ENCODE measurements around the gene RNF181. TPM values are rescaled to one million over a fixed set of nuclear protein-coding genes. Genes with fewer than 3 reads are reported as not detected.

RNF181 gene
- total and polyA plus RNA-seq, 2 of the 8 experiments (the other 6 are each of a cell fraction or from before 2014, with no cell fraction given): 97.2 to 514 TPM

- CTCF ChIA-PET (ENCODE audit: partially characterized antibody): interaction anchor here (0.9 to 1.9 kb wide), 4 partner anchors 11 to 52 kb away, joined by 4 to 6 read pairs (median 4); no protein-coding TSS in a partner anchor
- H4K5ac ChIP-seq (ENCODE audit: insufficient read length, low read depth, low read length): no peak overlapping the region
- H4K91ac ChIP-seq (replicated peaks; ENCODE audit: insufficient read length, low read length): no peak overlapping the region
- H3K27me3 ChIP-seq (replicated peaks in 1 of 4; ENCODE audit: control insufficient read depth in 3 of 4, extremely low read depth in 1 of 4, insufficient read depth in 3 of 4, low read length in 3 of 4): no peaks in the 10 kb centered on the region
- no peak for TF ChIP-seq SP2 (IDR thresholded peaks at IDR 0.05; ENCODE audit: low read length)
- TF ChIP-seq GTF2F1 (IDR thresholded peaks at IDR 0.05; ENCODE audit: borderline replicate concordance, low read depth, low read length): no peak
- no peak for TF ChIP-seq POLR2AphosphoS5 (IDR thresholded peaks at IDR 0.05; ENCODE audit: low read depth, low read length)
- no peak for TF ChIP-seq POLR2A (IDR thresholded peaks at IDR 0.05; ENCODE audit: control extremely low read depth in 1 of 2, low read depth in 2 of 2, low read length in 2 of 2)
- no peak for TF ChIP-seq ZNF274 (IDR thresholded peaks at IDR 0.05; ENCODE audit: borderline replicate concordance, extremely low read depth, low read length)
- no peak for TF ChIP-seq TCF12 (IDR thresholded peaks at IDR 0.05; ENCODE audit: low read depth, low read length)
- no peak for TF ChIP-seq CTCF (IDR thresholded peaks at IDR 0.05; ENCODE audit: control extremely low read depth in 1 of 3, insufficient read depth in 1 of 3, low read depth in 1 of 3, low read length in 3 of 3)
- H2BK12ac ChIP-seq (ENCODE audit: low read depth, low read length): no peak overlapping the region
- H3K4ac ChIP-seq (replicated peaks; ENCODE audit: insufficient read length, low read depth, low read length): no peak overlapping the region
- H3K56ac ChIP-seq (replicated peaks; ENCODE audit: insufficient read length, low read depth, low read length): no peak overlapping the region
- DNase-seq (ENCODE audit: low read depth in 1 of 2, low spot score in 2 of 2) (no peak), FAIRE-seq (no peak)
- H3K4me3 ChIP-seq (ENCODE audit: extremely low read depth in 1 of 4, insufficient read depth in 2 of 4, low read depth in 3 of 4, low read length in 4 of 4): no peak overlapping the region
- no peak overlapping the region for H3K14ac ChIP-seq (ENCODE audit: insufficient read length)
- no peak overlapping the region for H2BK20ac ChIP-seq (ENCODE audit: low read length)
- H3K79me2 ChIP-seq (ENCODE audit: control insufficient read depth in 1 of 2, insufficient read depth in 2 of 2, low read length in 2 of 2): peaks cover 0 to 12% of the 10 kb centered on the region in 2 experiments; a peak in 2 of 4 replicates
- POLR2A ChIA-PET (ENCODE audit: partially characterized antibody): interaction anchor here (0.6 to 7.9 kb wide), 13 partner anchors 9 to 527 kb away, joined by 3 to 95 read pairs (median 4); partner anchors contain the start of genes C2orf68, MAT2A, RNF181 and USP39
- no peak overlapping the region for H2AFZ ChIP-seq (ENCODE audit: low read length)
- peaks cover 0 to 16% of the 10 kb centered on the region in 2 experiments for H4K20me1 ChIP-seq (replicated peaks in 1 of 2; ENCODE audit: control insufficient read depth in 1 of 2, insufficient read depth in 2 of 2, low read length in 2 of 2)
- peaks cover 0 to 5% (median 2%) of the 10 kb centered on the region in 4 experiments; a peak in 6 of 7 replicates for H3K4me1 ChIP-seq (replicated peaks in 1 of 4; ENCODE audit: control insufficient read depth in 3 of 4, insufficient read depth in 4 of 4, low read length in 3 of 4)
- H2BK15ac ChIP-seq (ENCODE audit: low read length): no peak overlapping the region
- peaks cover 6 to 19% (median 14%) of the 10 kb centered on the region in 4 experiments; a peak in 6 of 8 replicates for H3K36me3 ChIP-seq (ENCODE audit: control insufficient read depth in 2 of 4, insufficient read depth in 4 of 4, low read length in 3 of 4)
- no peak overlapping the region for H3K18ac ChIP-seq (ENCODE audit: extremely low read depth, low read length)
- no peak overlapping the region for H2BK5ac ChIP-seq (ENCODE audit: low read depth, low read length)
- no peaks in the 10 kb centered on the region for H3K9me3 ChIP-seq (ENCODE audit: insufficient read depth in 2 of 2, low read depth in 1 of 2, low read length in 1 of 2)
- H3K23ac ChIP-seq (ENCODE audit: insufficient read length): no peak overlapping the region
- no peak overlapping the region for H4K8ac ChIP-seq (ENCODE audit: extremely low read depth, insufficient read depth, low read length)
- no peak overlapping the region for H3K4me2 ChIP-seq (ENCODE audit: insufficient read depth in 1 of 2, low read depth in 2 of 2, low read length in 2 of 2)
- H3K27ac ChIP-seq (ENCODE audit: low read depth, low read length): no peak overlapping the region
- peaks cover 7% of the 10 kb centered on the region for H3K79me1 ChIP-seq (ENCODE audit: low read depth, low read length)
- no peak overlapping the region for H2BK120ac ChIP-seq (replicated peaks; ENCODE audit: low read depth, low read length)
- H3K9ac ChIP-seq (replicated peaks in 1 of 4; ENCODE audit: extremely low read depth in 1 of 4, low read depth in 3 of 4, low read length in 3 of 4): peak overlapping the region in 1 of 4 experiments; percentile 18; a peak in 1 of 7 replicates
- H3K23me2 ChIP-seq (ENCODE audit: low read depth, low read length): peaks cover 12% of the 10 kb centered on the region
- no peak overlapping the region for H2AK5ac ChIP-seq (ENCODE audit: low read depth, low read length)
- 88% methylated on average over 4 of the region's 4 CpGs; no CpG with 5 or more reads in 1 of the 2 experiments for WGBS, 2 experiments (ENCODE audit: extremely low coverage in 1 of 2, insufficient coverage in 1 of 2, insufficient read length in 1 of 2, insufficient replicate concordance in 2 of 2, low coverage in 1 of 2, low lambda C conversion rate in 2 of 2, missing lambda C conversion rate in 1 of 2)
Measured at GRCh38 chr2:85605406-85606115, 10.0 kb downstream of the RNF181 start.

Data from H1 (cell line).